Measurements from ENCODE around the gene AHI1. TPM values are rescaled to one million over a fixed set of nuclear protein-coding genes. Genes with fewer than 3 reads are reported as not detected.

AHI1 gene
- total RNA-seq, 1 donor from 2014 or later: 14.2 TPM

DNA sequence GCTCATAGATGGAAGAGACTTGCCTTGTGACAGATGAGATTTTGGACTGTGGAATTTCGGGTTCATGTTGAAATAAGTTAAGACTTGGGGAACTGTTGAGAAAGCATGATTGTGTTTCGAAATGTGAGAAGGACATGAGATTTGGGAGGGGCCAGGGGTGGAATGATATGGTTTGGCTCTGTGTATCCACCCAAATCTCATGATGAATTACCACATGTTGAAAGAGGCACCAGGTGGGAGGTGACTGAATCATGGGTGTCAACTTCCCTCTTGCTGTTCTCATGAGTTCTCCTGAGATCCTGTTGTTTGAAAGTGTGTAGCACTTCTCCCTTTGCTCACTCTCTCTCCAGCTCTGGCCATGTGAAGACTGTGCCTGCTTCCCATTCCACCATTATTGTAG is 17.9 kb downstream of the AHI1 start:
- Mint-ChIP-seq H3K4me3 (ENCODE audit: unreplicated experiment) (no peak overlapping the region), H3K27me3 (ENCODE audit: low read depth, unreplicated experiment) (no peaks in the 10 kb centered on the region), H3K4me1 (ENCODE audit: low read depth, unreplicated experiment) (no peaks in the 10 kb centered on the region), H3K9me3 (ENCODE audit: unreplicated experiment) (peaks cover 28% of the 10 kb centered on the region), H3K36me3 (ENCODE audit: low read depth, unreplicated experiment) (peaks cover 46% of the 10 kb centered on the region), H3K27ac (ENCODE audit: unreplicated experiment) (no peak overlapping the region)
- Histone ChIP-seq H3K9me3 (ENCODE audit: insufficient read depth, low read depth, low read length) (peaks cover 16% of the 10 kb centered on the region), H4K20me1 (ENCODE audit: insufficient read depth, low read length) (no peaks in the 10 kb centered on the region), H2AFZ (ENCODE audit: low read depth, low read length) (no peak overlapping the region), H3K27me3 (ENCODE audit: insufficient read depth, low read length) (no peaks in the 10 kb centered on the region), H3K9ac (ENCODE audit: low read length) (no peak overlapping the region), H3K27ac (ENCODE audit: low read depth, low read length) (no peak overlapping the region), H3K36me3 (ENCODE audit: insufficient read depth, low read length) (peaks cover 4% of the 10 kb centered on the region), H3K4me1 (ENCODE audit: insufficient read depth, low read length) (no peaks in the 10 kb centered on the region), H3K79me2 (ENCODE audit: insufficient read depth, low read length) (no peaks in the 10 kb centered on the region), H3K4me2 (ENCODE audit: low read length) (no peak overlapping the region), H3K4me3 (ENCODE audit: insufficient read depth, low read depth, low read length) (no peak overlapping the region)
- FAIRE-seq: no peak
- TF ChIP-seq EZH2 (IDR thresholded peaks at IDR 0.05; ENCODE audit: insufficient read depth, low read length): no peak
- TF ChIP-seq, protein P1, sequence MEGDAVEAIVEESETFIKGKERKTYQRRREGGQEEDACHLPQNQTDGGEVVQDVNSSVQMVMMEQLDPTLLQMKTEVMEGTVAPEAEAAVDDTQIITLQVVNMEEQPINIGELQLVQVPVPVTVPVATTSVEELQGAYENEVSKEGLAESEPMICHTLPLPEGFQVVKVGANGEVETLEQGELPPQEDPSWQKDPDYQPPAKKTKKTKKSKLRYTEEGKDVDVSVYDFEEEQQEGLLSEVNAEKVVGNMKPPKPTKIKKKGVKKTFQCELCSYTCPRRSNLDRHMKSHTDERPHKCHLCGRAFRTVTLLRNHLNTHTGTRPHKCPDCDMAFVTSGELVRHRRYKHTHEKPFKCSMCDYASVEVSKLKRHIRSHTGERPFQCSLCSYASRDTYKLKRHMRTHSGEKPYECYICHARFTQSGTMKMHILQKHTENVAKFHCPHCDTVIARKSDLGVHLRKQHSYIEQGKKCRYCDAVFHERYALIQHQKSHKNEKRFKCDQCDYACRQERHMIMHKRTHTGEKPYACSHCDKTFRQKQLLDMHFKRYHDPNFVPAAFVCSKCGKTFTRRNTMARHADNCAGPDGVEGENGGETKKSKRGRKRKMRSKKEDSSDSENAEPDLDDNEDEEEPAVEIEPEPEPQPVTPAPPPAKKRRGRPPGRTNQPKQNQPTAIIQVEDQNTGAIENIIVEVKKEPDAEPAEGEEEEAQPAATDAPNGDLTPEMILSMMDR (IDR thresholded peaks at IDR 0.05; ENCODE audit: insufficient read depth, low read depth, low read length): no peak
- no peak for DNase-seq (ENCODE audit: low read depth)

DNA sequence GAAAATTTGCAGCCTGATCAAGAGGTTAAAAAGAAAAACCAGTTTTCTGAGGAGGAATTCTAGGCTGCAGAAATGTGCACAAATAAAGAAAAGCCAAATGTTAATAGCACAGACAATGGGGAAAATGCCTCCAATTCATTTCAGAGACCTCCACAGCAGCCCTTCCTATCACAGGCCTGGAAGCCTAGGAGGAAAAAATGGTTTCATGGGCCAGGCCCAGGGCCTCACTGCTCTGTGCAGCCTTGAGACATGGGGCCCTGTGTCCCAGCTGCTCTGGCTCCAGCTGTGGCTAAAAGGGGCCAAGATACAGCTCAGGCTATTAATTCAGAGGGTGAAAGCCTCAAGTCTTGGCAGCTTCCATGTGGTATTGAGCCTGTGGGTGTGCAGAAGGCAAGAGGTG is 18.9 kb downstream of the AHI1 start:
- H3K27ac Mint-ChIP-seq (ENCODE audit: unreplicated experiment): no peak overlapping the region
- Histone ChIP-seq H3K9ac (ENCODE audit: low read length) (no peak overlapping the region), H4K20me1 (ENCODE audit: insufficient read depth, low read length) (no peaks in the 10 kb centered on the region), H3K27me3 (ENCODE audit: insufficient read depth, low read length) (no peaks in the 10 kb centered on the region), H3K4me1 (ENCODE audit: insufficient read depth, low read length) (no peaks in the 10 kb centered on the region), H3K79me2 (ENCODE audit: insufficient read depth, low read length) (no peaks in the 10 kb centered on the region), H3K9me3 (ENCODE audit: insufficient read depth, low read depth, low read length) (peaks cover 16% of the 10 kb centered on the region), H3K36me3 (ENCODE audit: insufficient read depth, low read length) (peaks cover 2% of the 10 kb centered on the region), H2AFZ (ENCODE audit: low read depth, low read length) (no peak overlapping the region), H3K4me2 (ENCODE audit: low read length) (no peak overlapping the region), H3K4me3 (ENCODE audit: insufficient read depth, low read depth, low read length) (no peak overlapping the region), H3K27ac (ENCODE audit: low read depth, low read length) (no peak overlapping the region)
- peaks cover 41% of the 10 kb centered on the region for H3K36me3 Mint-ChIP-seq (ENCODE audit: low read depth, unreplicated experiment)
- H3K4me1 Mint-ChIP-seq (ENCODE audit: low read depth, unreplicated experiment): no peaks in the 10 kb centered on the region
- no peaks in the 10 kb centered on the region for H3K27me3 Mint-ChIP-seq (ENCODE audit: low read depth, unreplicated experiment)
- DNase-seq (ENCODE audit: low read depth): no peak
- H3K4me3 Mint-ChIP-seq (ENCODE audit: unreplicated experiment): no peak overlapping the region
- TF ChIP-seq, protein P1 (IDR thresholded peaks at IDR 0.05; ENCODE audit: insufficient read depth, low read depth, low read length): no peak
- TF ChIP-seq EZH2 (IDR thresholded peaks at IDR 0.05; ENCODE audit: insufficient read depth, low read length): no peak
- H3K9me3 Mint-ChIP-seq (ENCODE audit: unreplicated experiment): peaks cover 28% of the 10 kb centered on the region
- no peak for FAIRE-seq

- Mint-ChIP-seq H3K36me3 (ENCODE audit: low read depth, unreplicated experiment) (peaks cover 26% of the 10 kb centered on the region), H3K27ac (ENCODE audit: unreplicated experiment) (no peak overlapping the region), H3K4me3 (ENCODE audit: unreplicated experiment) (no peak overlapping the region), H3K9me3 (ENCODE audit: unreplicated experiment) (peaks cover 18% of the 10 kb centered on the region), H3K27me3 (ENCODE audit: low read depth, unreplicated experiment) (no peaks in the 10 kb centered on the region), H3K4me1 (ENCODE audit: low read depth, unreplicated experiment) (no peaks in the 10 kb centered on the region)
- peaks cover 11% of the 10 kb centered on the region for H3K9me3 ChIP-seq (ENCODE audit: insufficient read depth, low read depth, low read length)
- FAIRE-seq (no peak), DNase-seq (ENCODE audit: low read depth) (no peak)
- no peaks in the 10 kb centered on the region for H3K36me3 ChIP-seq (ENCODE audit: insufficient read depth, low read length)
- H3K9ac ChIP-seq (ENCODE audit: low read length): no peak overlapping the region
- TF ChIP-seq, protein P1 (IDR thresholded peaks at IDR 0.05; ENCODE audit: insufficient read depth, low read depth, low read length): no peak
- H4K20me1 ChIP-seq (ENCODE audit: insufficient read depth, low read length): no peaks in the 10 kb centered on the region
- H3K4me2 ChIP-seq (ENCODE audit: low read length): no peak overlapping the region
- no peaks in the 10 kb centered on the region for H3K4me1 ChIP-seq (ENCODE audit: insufficient read depth, low read length)
- H3K79me2 ChIP-seq (ENCODE audit: insufficient read depth, low read length): peaks cover 3% of the 10 kb centered on the region
- H3K27me3 ChIP-seq (ENCODE audit: insufficient read depth, low read length): no peaks in the 10 kb centered on the region
- no peak overlapping the region for H2AFZ ChIP-seq (ENCODE audit: low read depth, low read length)
- no peak overlapping the region for H3K4me3 ChIP-seq (ENCODE audit: insufficient read depth, low read depth, low read length)
- no peak overlapping the region for H3K27ac ChIP-seq (ENCODE audit: low read depth, low read length)
Observed at GRCh38 chr6:135475292-135475886, 22.2 kb downstream of the AHI1 start.

Data from astrocyte (in vitro differentiated cells and primary cell).